GM12878 (cell line): Measurements from ENCODE around the gene OR52E6. TPM values are rescaled to one million over a fixed set of nuclear protein-coding genes. Genes with fewer than 3 reads are reported as not detected.

Experiments used
- ATAC-seq: fragments of 200-7000 bp; cut with Tn5 transposase; 3 replicates; pipeline ENCODE4 v1.9.1; 2020; ENCODE audit warnings: mild to moderate bottlenecking, moderate library complexity
- BruUV-seq: library from RNA; stranded (reverse); fragments of 400-500 nt; replicated peaks from 2 replicates; lab custom pipeline; 2021; lab: Mats Ljungman, UMichigan
- CTCF ChIA-PET: fragments of 300-600 bp; sonication (Branson Sonifier 250); formaldehyde crosslinking; extraction: SDS; loops from one replicate; lab custom pipeline; 2021; ENCODE audit warnings: inconsistent platforms; lab: Yijun Ruan, JAX
- POLR2A ChIA-PET: fragments of 350-600 bp; formaldehyde crosslinking; extraction: SDS; loops from one replicate; lab custom pipeline; 2021; ENCODE audit warnings: inconsistent platforms; lab: Charles Lee
- RAD21 ChIA-PET: fragments of 300-600 bp; sonication (Branson Sonifier 250); formaldehyde crosslinking; loops from one replicate; lab custom pipeline; 2023; ENCODE audit warnings: antibody characterized with exemption; ENCODE audit not compliant: unreplicated experiment; lab: Charles Lee
- SMC1A ChIA-PET: fragments of 300-600 bp; sonication (Branson Sonifier 250); formaldehyde crosslinking; loops from one replicate; lab custom pipeline; 2023; ENCODE audit not compliant: unreplicated experiment, uncharacterized antibody; lab: Charles Lee
- DNase-seq: peaks from one replicate; pipeline ENCODE4 v3.0.0-alpha.2; 2011; ENCODE audit warnings: low read depth, low spot score
- FAIRE-seq: peaks from 3 replicates; lab custom pipeline; 2011; peaks lifted over from hg19 to GRCh38; lab: Jason Lieb, UNC
- H2AFZ ChIP-seq: 2 replicates; pipeline ENCODE4 v1.6.0; 2011; ENCODE audit warnings: low read depth, low read length, control low read depth; ENCODE audit not compliant: control insufficient read depth
- H3K27ac ChIP-seq: 2 replicates; pipeline ENCODE4 v1.5.1; 2011; ENCODE audit warnings: control low read depth; ENCODE audit not compliant: control insufficient read depth, insufficient read depth
- H3K27me3 ChIP-seq, 2 experiments: replicated peaks in 1 of 2; 2 replicates each; pipeline versions ENCODE4 v1.6.0 to v1.6.1; 2011; ENCODE audit warnings: low read length in 1 of 2; ENCODE audit not compliant: control insufficient read depth in 2 of 2, insufficient read depth in 2 of 2
- H3K36me3 ChIP-seq, 2 experiments: 2 replicates each; pipeline ENCODE4 v1.5.1; 2011; ENCODE audit warnings: low read length in 1 of 2; ENCODE audit not compliant: control insufficient read depth in 2 of 2, insufficient read depth in 2 of 2
- H3K4me1 ChIP-seq: 2 replicates; pipeline ENCODE4 v1.6.1; 2011; ENCODE audit warnings: mild to moderate bottlenecking, low read length, moderate library complexity, mixed read lengths; ENCODE audit not compliant: control insufficient read depth, insufficient read depth
- H3K4me2 ChIP-seq: 2 replicates; pipeline ENCODE4 v1.6.0; 2011; ENCODE audit warnings: control low read depth; ENCODE audit not compliant: control insufficient read depth, insufficient read depth
- H3K4me3 ChIP-seq: fragments of 200-600 bp; sonication (generic); 2 replicates; pipeline ENCODE4 v1.5.1; 2016
- H3K79me2 ChIP-seq: 2 replicates; pipeline ENCODE4 v1.6.0; 2011; ENCODE audit warnings: low read length; ENCODE audit not compliant: control insufficient read depth, insufficient read depth
- H3K9ac ChIP-seq: 2 replicates; pipeline ENCODE4 v1.8.0; 2011; ENCODE audit warnings: low read length, control low read depth, mixed read lengths; ENCODE audit not compliant: control insufficient read depth, insufficient read depth
- H3K9me3 ChIP-seq: replicated peaks from 3 replicates; pipeline ENCODE4 v1.5.1; 2011; ENCODE audit warnings: mild to moderate bottlenecking, low read length; ENCODE audit not compliant: control insufficient read depth, insufficient read depth
- H4K20me1 ChIP-seq: 2 replicates; pipeline ENCODE4 v1.6.0; 2011; ENCODE audit not compliant: control insufficient read depth, insufficient read depth
- CREM ChIP-seq: IDR thresholded peaks from 2 replicates; pipeline ENCODE4 v1.6.1; 2014; ENCODE audit warnings: antibody characterized with exemption, low read depth
- HDGF ChIP-seq: fragments of 450-650 bp; IDR thresholded peaks from 2 replicates; pipeline ENCODE4 v1.6.1; 2016; ENCODE audit warnings: antibody characterized with exemption
- IKZF1 ChIP-seq: fragments of 450-650 bp; conservative IDR thresholded peaks from 2 replicates; pipeline ENCODE4 v1.6.1; 2017; ENCODE audit warnings: antibody characterized with exemption, mild to moderate bottlenecking
- IKZF2 ChIP-seq, 2 experiments: fragments of 450-650 bp; IDR thresholded peaks; 2 replicates each; pipeline ENCODE4 v1.6.1; 2017; ENCODE audit warnings: mild to moderate bottlenecking in 2 of 2, moderate library complexity in 2 of 2
- IRF4 ChIP-seq: IDR thresholded peaks from 2 replicates; pipeline ENCODE4 v1.6.1; 2011; ENCODE audit warnings: low read depth, low read length
- MYB ChIP-seq: fragments of 150-350 bp; IDR thresholded peaks from 2 replicates; pipeline ENCODE4 v1.6.1; 2014; ENCODE audit warnings: mild to moderate bottlenecking, low read depth, low read length, borderline replicate concordance
- RAD21 ChIP-seq: IDR thresholded peaks from 2 replicates; pipeline ENCODE4 v1.6.1; 2011; ENCODE audit warnings: mild to moderate bottlenecking, low read depth, low read length, moderate library complexity; ENCODE audit not compliant: insufficient read depth
- RAD51 ChIP-seq: fragments of 450-650 bp; IDR thresholded peaks from 2 replicates; pipeline ENCODE4 v1.6.1; 2016; ENCODE audit warnings: moderate library complexity, mild to moderate bottlenecking, inconsistent platforms
- SMARCA5 ChIP-seq: fragments of 450-650 bp; IDR thresholded peaks from 2 replicates; pipeline ENCODE4 v1.6.1; 2017; ENCODE audit warnings: mild to moderate bottlenecking
- SMC3 ChIP-seq: IDR thresholded peaks from 2 replicates; pipeline ENCODE4 v1.6.1; 2011; ENCODE audit warnings: low read length, improper control_type of control experiment, borderline replicate concordance
- USF1 ChIP-seq: IDR thresholded peaks from 2 replicates; pipeline ENCODE4 v1.6.1; 2011; ENCODE audit warnings: borderline replicate concordance, low read depth, mild to moderate bottlenecking, moderate library complexity, mixed read lengths, low read length; ENCODE audit not compliant: insufficient read depth; ENCODE audit errors: extremely low read length
- YY1 ChIP-seq: IDR thresholded peaks from 2 replicates; pipeline ENCODE4 v1.6.1; 2011; ENCODE audit warnings: low read depth, mild to moderate bottlenecking, low read length
- ZNF207 ChIP-seq: fragments of 450-650 bp; IDR thresholded peaks from 2 replicates; pipeline ENCODE4 v1.6.1; 2014; ENCODE audit warnings: antibody characterized with exemption, mild to moderate bottlenecking, borderline replicate concordance
- WGBS: methylation state at CpG from one replicate; pipeline ENCODE4 v1.1.6; 2016; ENCODE audit warnings: low lambda C conversion rate; ENCODE audit not compliant: insufficient replicate concordance, insufficient coverage; ENCODE audit errors: missing lambda C conversion rate; 5-methylcytosine and 5-hydroxymethylcytosine counted together
- in situ Hi-C: fragments of 300-500 bp; cut with MboI; formaldehyde crosslinking; loops from 9 replicates; pipeline ENCODE4 v1.14.3; 2018; ENCODE audit warnings: mixed read lengths
- intact Hi-C: fragments of 100-400 bp; cut with micrococcal nuclease; formaldehyde crosslinking; loops from one replicate; pipeline ENCODE4 v1.14.2; 2022; ENCODE audit not compliant: unreplicated experiment
- polyA plus RNA-seq, 11 experiments: library from polyadenylated mRNA; depleted of rRNA in 4 of 11; unstranded in 6 of 11; stranded (reverse) in 5 of 11; fragments of >200 nt; fragmentation: Nextera tagmentation in 4 of 11; fragmentation: Illumina TruSeq in 1 of 11; extraction: Ambion mirVana in 4 of 11; extraction: Trizol in 1 of 11; gene quantifications; 1 replicate in 1 of 11; 2 replicates in 10 of 11; pipeline versions ENCODE4 v1.2.1 to v1.2.3, GENCODE V29; 2011 to 2016; ENCODE audit warnings: inconsistent platforms in 2 of 11, missing spikeins in 2 of 11, low read depth in 1 of 11
- total RNA-seq, 4 experiments: library from RNA; depleted of rRNA in 3 of 4; stranded (reverse); fragments of >200 nt in 3 of 4; fragmentation: Illumina TruSeq in 1 of 4; extraction: Trizol in 1 of 4; gene quantifications; 2 replicates each; pipeline versions ENCODE4 v1.2.1 to v1.2.3, GENCODE V29; 2013 to 2021
- TF ChIP-seq, protein P1 (sequence below): fragments of 450-650 bp; IDR thresholded peaks from 2 replicates; pipeline ENCODE4 v1.6.1; 2017; ENCODE audit warnings: mild to moderate bottlenecking, low read depth, inconsistent platforms; ENCODE audit not compliant: poor library complexity, severe bottlenecking
- TF ChIP-seq, protein P2 (sequence below): fragments of 450-650 bp; IDR thresholded peaks from 2 replicates; pipeline ENCODE4 v1.6.1; 2014; ENCODE audit warnings: mild to moderate bottlenecking
- TF ChIP-seq, protein P3 (sequence below), 3 experiments: IDR thresholded peaks in 2 of 3; conservative IDR thresholded peaks in 1 of 3; 2 replicates each; pipeline ENCODE4 v1.5.1; 2011; ENCODE audit warnings: low read depth in 3 of 3, low read length in 3 of 3, mild to moderate bottlenecking in 3 of 3, control low read depth in 2 of 3, moderate library complexity in 2 of 3, inconsistent platforms in 1 of 3, mixed read lengths in 1 of 3; ENCODE audit not compliant: control insufficient read depth in 2 of 3, insufficient read depth in 1 of 3; ENCODE audit errors: extremely low read depth in 1 of 3

OR52E6 gene
- total and polyA plus RNA-seq, 10 of the 15 experiments (the other 5 are each of a cell fraction or from before 2014, with no cell fraction given), result not detected

GRCh38 chr11:5808500-5809121 lies 33.1 kb downstream of the OR52E6 start, which contains the start of gene OR52N2:
TSS of gene OR52N2 (plus strand) at chr11:5808924. CDS start at chr11:5820336, 11,412 bp downstream.
- in situ Hi-C loops (loop anchor here (5.0 kb wide), 1 partner anchor 336 kb away; no protein-coding TSS in a partner anchor), intact Hi-C loops (loop anchor here (1.0 to 5.0 kb wide), 8 partner anchors 82 to 684 kb away; partner anchors contain the start of gene OR51M1)
- H3K79me2 ChIP-seq, result no peaks in the 10 kb centered on the region
- H3K36me3 ChIP-seq, result no peaks in the 10 kb centered on the region
- no peaks in the 10 kb centered on the region for H4K20me1 ChIP-seq
- H3K9ac ChIP-seq, result peak within 1 kb of the TSS; percentile 44
- ATAC-seq (peak; percentile 98), FAIRE-seq (peak; percentile 80), DNase-seq (peak; percentile 53)
- peak within 1 kb of the TSS; percentile 74 for H2AFZ ChIP-seq
- 5% methylated on average over 24 of the region's 24 CpGs for WGBS
- H3K4me3 ChIP-seq, result peak within 1 kb of the TSS; percentile 68
- no peaks in the 10 kb centered on the region for H3K9me3 ChIP-seq
- CTCF ChIA-PET, result interaction anchor here (0.9 to 3.2 kb wide), 10 partner anchors 10 to 336 kb away, joined by 3 to 23 read pairs (median 11); partner anchors contain the start of genes TRIM22 and TRIM5
- BruUV-seq, result no TSS peak
- RAD21 ChIA-PET, result interaction anchor here (1.1 to 2.3 kb wide), 5 partner anchors 9 to 124 kb away, joined by 3 to 23 read pairs (median 6); partner anchors contain the start of genes TRIM22 and TRIM5
- H3K27ac ChIP-seq, result no peak within 1 kb of the TSS
- H3K4me1 ChIP-seq, result no peaks in the 10 kb centered on the region
- SMC1A ChIA-PET, result interaction anchor here (1.1 to 3.0 kb wide), 10 partner anchors 80 to 438 kb away, joined by 3 to 19 read pairs (median 4); partner anchors contain the start of gene TRIM5
- H3K27me3 ChIP-seq, result no peaks in the 10 kb centered on the region
- peak within 1 kb of the TSS; percentile 78 for H3K4me2 ChIP-seq
- POLR2A ChIA-PET, result no interaction called here
- TF ChIP-seq IKZF1 (peak; percentile 43; the same call in 1 of the 2 replicates), IRF4 (0 out of 2 replicates have a peak, but pooled peaks have one; percentile 18), CREM (0 out of 2 replicates have a peak, but pooled peaks have one; percentile 19), IKZF2 (IDR thresholded peaks at IDR 0.05) (peak in 1 of 2 experiments; percentile 24; a peak in 1 of 4 replicates), USF1 (no peak), SMARCA5 (peak; percentile 47; the same call in 1 of the 2 replicates), RAD21 (peak; percentile 97), HDGF (0 out of 2 replicates have a peak, but pooled peaks have one; percentile 25), YY1 (0 out of 2 replicates have a peak, but pooled peaks have one; percentile 43), SMC3 (peak; percentile 87), MYB (no peak), RAD51 (no peak), ZNF207 (0 out of 2 replicates have a peak, but pooled peaks have one; percentile 63)
- TF ChIP-seq, protein P1, sequence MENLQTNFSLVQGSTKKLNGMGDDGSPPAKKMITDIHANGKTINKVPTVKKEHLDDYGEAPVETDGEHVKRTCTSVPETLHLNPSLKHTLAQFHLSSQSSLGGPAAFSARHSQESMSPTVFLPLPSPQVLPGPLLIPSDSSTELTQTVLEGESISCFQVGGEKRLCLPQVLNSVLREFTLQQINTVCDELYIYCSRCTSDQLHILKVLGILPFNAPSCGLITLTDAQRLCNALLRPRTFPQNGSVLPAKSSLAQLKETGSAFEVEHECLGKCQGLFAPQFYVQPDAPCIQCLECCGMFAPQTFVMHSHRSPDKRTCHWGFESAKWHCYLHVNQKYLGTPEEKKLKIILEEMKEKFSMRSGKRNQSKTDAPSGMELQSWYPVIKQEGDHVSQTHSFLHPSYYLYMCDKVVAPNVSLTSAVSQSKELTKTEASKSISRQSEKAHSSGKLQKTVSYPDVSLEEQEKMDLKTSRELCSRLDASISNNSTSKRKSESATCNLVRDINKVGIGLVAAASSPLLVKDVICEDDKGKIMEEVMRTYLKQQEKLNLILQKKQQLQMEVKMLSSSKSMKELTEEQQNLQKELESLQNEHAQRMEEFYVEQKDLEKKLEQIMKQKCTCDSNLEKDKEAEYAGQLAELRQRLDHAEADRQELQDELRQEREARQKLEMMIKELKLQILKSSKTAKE, result peak; percentile 56
- TF ChIP-seq, protein P2, sequence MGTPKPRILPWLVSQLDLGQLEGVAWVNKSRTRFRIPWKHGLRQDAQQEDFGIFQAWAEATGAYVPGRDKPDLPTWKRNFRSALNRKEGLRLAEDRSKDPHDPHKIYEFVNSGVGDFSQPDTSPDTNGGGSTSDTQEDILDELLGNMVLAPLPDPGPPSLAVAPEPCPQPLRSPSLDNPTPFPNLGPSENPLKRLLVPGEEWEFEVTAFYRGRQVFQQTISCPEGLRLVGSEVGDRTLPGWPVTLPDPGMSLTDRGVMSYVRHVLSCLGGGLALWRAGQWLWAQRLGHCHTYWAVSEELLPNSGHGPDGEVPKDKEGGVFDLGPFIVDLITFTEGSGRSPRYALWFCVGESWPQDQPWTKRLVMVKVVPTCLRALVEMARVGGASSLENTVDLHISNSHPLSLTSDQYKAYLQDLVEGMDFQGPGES, result peak; percentile 26; the same call in 1 of the 2 replicates
- TF ChIP-seq, protein P3, sequence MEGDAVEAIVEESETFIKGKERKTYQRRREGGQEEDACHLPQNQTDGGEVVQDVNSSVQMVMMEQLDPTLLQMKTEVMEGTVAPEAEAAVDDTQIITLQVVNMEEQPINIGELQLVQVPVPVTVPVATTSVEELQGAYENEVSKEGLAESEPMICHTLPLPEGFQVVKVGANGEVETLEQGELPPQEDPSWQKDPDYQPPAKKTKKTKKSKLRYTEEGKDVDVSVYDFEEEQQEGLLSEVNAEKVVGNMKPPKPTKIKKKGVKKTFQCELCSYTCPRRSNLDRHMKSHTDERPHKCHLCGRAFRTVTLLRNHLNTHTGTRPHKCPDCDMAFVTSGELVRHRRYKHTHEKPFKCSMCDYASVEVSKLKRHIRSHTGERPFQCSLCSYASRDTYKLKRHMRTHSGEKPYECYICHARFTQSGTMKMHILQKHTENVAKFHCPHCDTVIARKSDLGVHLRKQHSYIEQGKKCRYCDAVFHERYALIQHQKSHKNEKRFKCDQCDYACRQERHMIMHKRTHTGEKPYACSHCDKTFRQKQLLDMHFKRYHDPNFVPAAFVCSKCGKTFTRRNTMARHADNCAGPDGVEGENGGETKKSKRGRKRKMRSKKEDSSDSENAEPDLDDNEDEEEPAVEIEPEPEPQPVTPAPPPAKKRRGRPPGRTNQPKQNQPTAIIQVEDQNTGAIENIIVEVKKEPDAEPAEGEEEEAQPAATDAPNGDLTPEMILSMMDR (IDR thresholded peaks at IDR 0.05 in 2 of 3, conservative IDR thresholded peaks at IDR 0.05 in 1 of 3; ENCODE audit: control insufficient read depth in 2 of 3, extremely low read depth in 1 of 3, insufficient read depth in 1 of 3, low read depth in 3 of 3, low read length in 3 of 3), result peak; percentile 78 to 92 (median 83)
